ENCODE data around the gene PSMB7.

The PSMB7 gene

GRCh38 chr9:124370896-124371582 lies 44.2 kb downstream of the PSMB7 start:
- Histone ChIP-seq H3K27ac (ENCODE audit: low read depth, low read length) (no peak overlapping the region), H3K4me1 (ENCODE audit: control insufficient read depth in 1 of 2, insufficient read depth in 2 of 2, low read length in 2 of 2) (no peaks in the 10 kb centered on the region), H3K9me3 (ENCODE audit: control insufficient read depth in 1 of 2, low read length in 2 of 2) (no peaks in the 10 kb centered on the region)

GRCh38 chr9:124369231-124369797 lies 45.9 kb downstream of the PSMB7 start:
- Histone ChIP-seq H3K27ac (ENCODE audit: low read depth, low read length) (no peak overlapping the region), H3K27me3 (ENCODE audit: control insufficient read depth in 1 of 2, insufficient read depth in 2 of 2, low read length in 2 of 2) (no peaks in the 10 kb centered on the region), H3K9ac (ENCODE audit: low read depth in 1 of 2, low read length in 2 of 2) (no peak overlapping the region), H3K9me3 (ENCODE audit: control insufficient read depth in 1 of 2, low read length in 2 of 2) (no peaks in the 10 kb centered on the region), H3K4me1 (ENCODE audit: control insufficient read depth in 1 of 2, insufficient read depth in 2 of 2, low read length in 2 of 2) (no peaks in the 10 kb centered on the region), H3K4me3 (ENCODE audit: low read depth in 1 of 2, low read length in 2 of 2) (no peak overlapping the region), H3K36me3 (ENCODE audit: control insufficient read depth in 1 of 2, insufficient read depth in 2 of 2, low read length in 2 of 2) (peaks cover 0 to 12% of the 10 kb centered on the region in 2 donors)

More at GRCh38 chr9:124370896-124371582, 44.2 kb downstream of the PSMB7 start:
- Histone ChIP-seq H3K9ac (ENCODE audit: low read depth in 1 of 2, low read length in 2 of 2) (no peak overlapping the region), H3K4me3 (ENCODE audit: low read depth in 1 of 2, low read length in 2 of 2) (no peak overlapping the region), H3K36me3 (ENCODE audit: control insufficient read depth in 1 of 2, insufficient read depth in 2 of 2, low read length in 2 of 2) (peaks cover 0 to 3% of the 10 kb centered on the region in 2 donors), H3K27me3 (ENCODE audit: control insufficient read depth in 1 of 2, insufficient read depth in 2 of 2, low read length in 2 of 2) (no peaks in the 10 kb centered on the region)

GRCh38 chr9:124368692-124369091 lies 46.5 kb downstream of the PSMB7 start:
- peaks cover 0 to 9% of the 10 kb centered on the region in 2 donors for H3K36me3 ChIP-seq (ENCODE audit: control insufficient read depth in 1 of 2, insufficient read depth in 2 of 2, low read length in 2 of 2)
- H3K9me3 ChIP-seq (ENCODE audit: control insufficient read depth in 1 of 2, low read length in 2 of 2): no peaks in the 10 kb centered on the region
- H3K4me3 ChIP-seq (ENCODE audit: low read depth in 1 of 2, low read length in 2 of 2): no peak overlapping the region
- no peaks in the 10 kb centered on the region for H3K4me1 ChIP-seq (ENCODE audit: control insufficient read depth in 1 of 2, insufficient read depth in 2 of 2, low read length in 2 of 2)
- H3K27ac ChIP-seq (ENCODE audit: low read depth, low read length): no peak overlapping the region
- H3K27me3 ChIP-seq (ENCODE audit: control insufficient read depth in 1 of 2, insufficient read depth in 2 of 2, low read length in 2 of 2): no peaks in the 10 kb centered on the region
- no peak overlapping the region for H3K9ac ChIP-seq (ENCODE audit: low read depth in 1 of 2, low read length in 2 of 2)

GRCh38 chr9:124366476-124367220 lies 48.6 kb downstream of the PSMB7 start:
- H3K36me3 ChIP-seq (ENCODE audit: control insufficient read depth in 1 of 2, insufficient read depth in 2 of 2, low read length in 2 of 2): peaks cover 0 to 9% of the 10 kb centered on the region in 2 donors
- no peak overlapping the region for H3K9ac ChIP-seq (ENCODE audit: low read depth in 1 of 2, low read length in 2 of 2)
- H3K4me3 ChIP-seq (ENCODE audit: low read depth in 1 of 2, low read length in 2 of 2): no peak overlapping the region
- H3K27ac ChIP-seq (ENCODE audit: low read depth, low read length): no peak overlapping the region
- H3K9me3 ChIP-seq (ENCODE audit: control insufficient read depth in 1 of 2, low read length in 2 of 2): no peaks in the 10 kb centered on the region
- H3K27me3 ChIP-seq (ENCODE audit: control insufficient read depth in 1 of 2, insufficient read depth in 2 of 2, low read length in 2 of 2): no peaks in the 10 kb centered on the region
- H3K4me1 ChIP-seq (ENCODE audit: control insufficient read depth in 1 of 2, insufficient read depth in 2 of 2, low read length in 2 of 2): no peaks in the 10 kb centered on the region

DNA sequence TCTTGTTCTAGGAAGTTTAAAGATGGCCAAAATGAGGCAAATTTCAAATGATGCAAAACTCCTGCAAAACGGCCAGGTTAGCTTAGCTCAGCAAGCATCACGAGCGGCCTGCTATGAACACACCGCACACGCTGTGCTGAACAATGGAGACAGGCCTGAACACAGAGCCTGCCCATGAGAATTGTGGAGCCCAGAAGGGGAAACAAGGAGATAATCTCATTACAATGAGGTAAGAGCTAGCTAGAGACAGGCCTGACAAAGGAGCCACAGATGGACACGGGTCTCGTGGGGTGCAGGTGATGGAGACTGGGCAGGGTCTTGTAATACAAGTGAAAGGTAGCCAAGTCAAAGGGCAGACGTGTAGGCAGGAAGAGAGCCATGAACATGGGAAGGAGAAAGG lies 50.2 kb downstream of the PSMB7 start:
- no peaks in the 10 kb centered on the region for H3K4me1 ChIP-seq (ENCODE audit: control insufficient read depth in 1 of 2, insufficient read depth in 2 of 2, low read length in 2 of 2)
- no peaks in the 10 kb centered on the region for H3K9me3 ChIP-seq (ENCODE audit: control insufficient read depth in 1 of 2, low read length in 2 of 2)
- H3K36me3 ChIP-seq (ENCODE audit: control insufficient read depth in 1 of 2, insufficient read depth in 2 of 2, low read length in 2 of 2): peaks cover 0 to 12% of the 10 kb centered on the region in 2 donors
- no peak overlapping the region for H3K4me3 ChIP-seq (ENCODE audit: low read depth in 1 of 2, low read length in 2 of 2)
- H3K27ac ChIP-seq (ENCODE audit: low read depth, low read length): no peak overlapping the region
- no peaks in the 10 kb centered on the region for H3K27me3 ChIP-seq (ENCODE audit: control insufficient read depth in 1 of 2, insufficient read depth in 2 of 2, low read length in 2 of 2)
- no peak overlapping the region for H3K9ac ChIP-seq (ENCODE audit: low read depth in 1 of 2, low read length in 2 of 2)

DNA sequence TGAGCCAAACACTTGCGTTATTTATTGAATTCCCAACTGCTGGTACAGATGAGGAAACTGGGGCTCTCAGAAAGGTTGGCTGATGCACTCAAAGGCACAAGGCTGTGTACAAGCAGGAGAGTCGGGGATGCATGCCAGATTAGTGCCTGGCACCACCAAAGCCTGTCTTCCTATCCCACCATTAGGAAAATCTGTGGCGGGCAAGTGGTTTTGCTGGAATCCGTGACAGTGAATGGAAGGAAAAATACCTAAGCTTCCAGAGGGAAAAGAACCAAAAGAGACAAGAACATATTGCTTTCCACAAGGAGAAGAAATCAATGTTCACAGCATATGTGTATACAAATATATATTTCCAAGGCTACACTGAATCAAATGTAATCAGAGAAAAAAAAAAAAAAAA lies 51.1 kb downstream of the PSMB7 start:
- Histone ChIP-seq H3K9ac (ENCODE audit: low read depth in 1 of 2, low read length in 2 of 2) (no peak overlapping the region), H3K4me3 (ENCODE audit: low read depth in 1 of 2, low read length in 2 of 2) (no peak overlapping the region), H3K27me3 (ENCODE audit: control insufficient read depth in 1 of 2, insufficient read depth in 2 of 2, low read length in 2 of 2) (no peaks in the 10 kb centered on the region), H3K9me3 (ENCODE audit: control insufficient read depth in 1 of 2, low read length in 2 of 2) (no peaks in the 10 kb centered on the region), H3K4me1 (ENCODE audit: control insufficient read depth in 1 of 2, insufficient read depth in 2 of 2, low read length in 2 of 2) (no peaks in the 10 kb centered on the region), H3K27ac (ENCODE audit: low read depth, low read length) (no peak overlapping the region), H3K36me3 (ENCODE audit: control insufficient read depth in 1 of 2, insufficient read depth in 2 of 2, low read length in 2 of 2) (peaks cover 0 to 12% of the 10 kb centered on the region in 2 donors)

- Histone ChIP-seq H3K9ac (ENCODE audit: low read depth in 1 of 2, low read length in 2 of 2) (no peak overlapping the region), H3K27ac (ENCODE audit: low read depth, low read length) (no peak overlapping the region), H3K9me3 (ENCODE audit: control insufficient read depth in 1 of 2, low read length in 2 of 2) (no peaks in the 10 kb centered on the region), H3K4me3 (ENCODE audit: low read depth in 1 of 2, low read length in 2 of 2) (no peak overlapping the region), H3K4me1 (ENCODE audit: control insufficient read depth in 1 of 2, insufficient read depth in 2 of 2, low read length in 2 of 2) (no peaks in the 10 kb centered on the region), H3K36me3 (ENCODE audit: control insufficient read depth in 1 of 2, insufficient read depth in 2 of 2, low read length in 2 of 2) (peaks cover 0 to 12% of the 10 kb centered on the region in 2 donors), H3K27me3 (ENCODE audit: control insufficient read depth in 1 of 2, insufficient read depth in 2 of 2, low read length in 2 of 2) (no peaks in the 10 kb centered on the region)
Observed at GRCh38 chr9:124363326-124364096, 51.7 kb downstream of the PSMB7 start.

DNA sequence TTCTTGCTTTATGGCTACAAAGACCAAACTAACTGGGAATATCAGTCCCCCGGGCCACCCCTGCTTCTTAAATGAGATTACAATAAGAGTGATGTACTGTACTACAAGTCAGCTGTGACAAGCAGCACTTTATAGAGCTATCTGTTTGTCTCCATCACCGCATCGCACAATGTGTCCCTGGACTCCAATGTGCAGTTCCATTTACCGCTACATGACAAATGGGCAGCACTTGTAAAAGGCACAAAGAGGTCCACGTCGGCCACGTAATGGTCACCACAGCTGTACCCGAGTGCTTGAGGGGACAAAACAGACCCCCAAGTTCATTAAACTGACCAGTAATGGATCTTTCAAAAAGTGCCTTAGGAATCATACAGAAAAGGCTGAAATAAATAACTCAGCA lies 54.1 kb downstream of the PSMB7 start:
- H3K4me3 ChIP-seq (ENCODE audit: low read depth in 1 of 2, low read length in 2 of 2): no peak overlapping the region
- no peaks in the 10 kb centered on the region for H3K9me3 ChIP-seq (ENCODE audit: control insufficient read depth in 1 of 2, low read length in 2 of 2)
- H3K9ac ChIP-seq (ENCODE audit: low read depth in 1 of 2, low read length in 2 of 2): no peak overlapping the region
- peaks cover 6 to 22% of the 10 kb centered on the region in 2 donors for H3K36me3 ChIP-seq (ENCODE audit: control insufficient read depth in 1 of 2, insufficient read depth in 2 of 2, low read length in 2 of 2)
- H3K27ac ChIP-seq (ENCODE audit: low read depth, low read length): no peak overlapping the region
- H3K27me3 ChIP-seq (ENCODE audit: control insufficient read depth in 1 of 2, insufficient read depth in 2 of 2, low read length in 2 of 2): no peaks in the 10 kb centered on the region
- H3K4me1 ChIP-seq (ENCODE audit: control insufficient read depth in 1 of 2, insufficient read depth in 2 of 2, low read length in 2 of 2): no peaks in the 10 kb centered on the region

GRCh38 chr9:124359855-124360678 lies 55.2 kb downstream of the PSMB7 start:
- H3K9ac ChIP-seq (ENCODE audit: low read depth in 1 of 2, low read length in 2 of 2): no peak overlapping the region
- H3K27me3 ChIP-seq (ENCODE audit: control insufficient read depth in 1 of 2, insufficient read depth in 2 of 2, low read length in 2 of 2): no peaks in the 10 kb centered on the region
- no peaks in the 10 kb centered on the region for H3K4me1 ChIP-seq (ENCODE audit: control insufficient read depth in 1 of 2, insufficient read depth in 2 of 2, low read length in 2 of 2)
- peaks cover 6 to 27% of the 10 kb centered on the region in 2 donors for H3K36me3 ChIP-seq (ENCODE audit: control insufficient read depth in 1 of 2, insufficient read depth in 2 of 2, low read length in 2 of 2)
- H3K9me3 ChIP-seq (ENCODE audit: control insufficient read depth in 1 of 2, low read length in 2 of 2): no peaks in the 10 kb centered on the region
- H3K27ac ChIP-seq (ENCODE audit: low read depth, low read length): no peak overlapping the region
- no peak overlapping the region for H3K4me3 ChIP-seq (ENCODE audit: low read depth in 1 of 2, low read length in 2 of 2)

Data from duodenal mucosa (tissue), 2 donors.